GM12878 (cell line): ENCODE data around the gene LRP1B. TPM values are rescaled to one million over a fixed set of nuclear protein-coding genes. Genes with fewer than 3 reads are reported as not detected.

Source experiments
- ATAC-seq: fragments of 200-7000 bp; cut with Tn5 transposase; 3 replicates; pipeline ENCODE4 v1.9.1; 2020; ENCODE audit warnings: mild to moderate bottlenecking, moderate library complexity
- BruUV-seq: library from RNA; stranded (reverse); fragments of 400-500 nt; replicated peaks from 2 replicates; lab custom pipeline; 2021; lab: Mats Ljungman, UMichigan
- CTCF ChIA-PET: fragments of 300-600 bp; sonication (Branson Sonifier 250); formaldehyde crosslinking; extraction: SDS; loops from one replicate; lab custom pipeline; 2021; ENCODE audit warnings: inconsistent platforms; lab: Yijun Ruan, JAX
- POLR2A ChIA-PET: fragments of 350-600 bp; formaldehyde crosslinking; extraction: SDS; loops from one replicate; lab custom pipeline; 2021; ENCODE audit warnings: inconsistent platforms; lab: Charles Lee
- RAD21 ChIA-PET: fragments of 300-600 bp; sonication (Branson Sonifier 250); formaldehyde crosslinking; loops from one replicate; lab custom pipeline; 2023; ENCODE audit warnings: antibody characterized with exemption; ENCODE audit not compliant: unreplicated experiment; lab: Charles Lee
- SMC1A ChIA-PET: fragments of 300-600 bp; sonication (Branson Sonifier 250); formaldehyde crosslinking; loops from one replicate; lab custom pipeline; 2023; ENCODE audit not compliant: unreplicated experiment, uncharacterized antibody; lab: Charles Lee
- DNase-seq: peaks from one replicate; pipeline ENCODE4 v3.0.0-alpha.2; 2011; ENCODE audit warnings: low read depth, low spot score
- FAIRE-seq: peaks from 3 replicates; lab custom pipeline; 2011; peaks lifted over from hg19 to GRCh38; lab: Jason Lieb, UNC
- H2AFZ ChIP-seq: 2 replicates; pipeline ENCODE4 v1.6.0; 2011; ENCODE audit warnings: low read depth, low read length, control low read depth; ENCODE audit not compliant: control insufficient read depth
- H3K27ac ChIP-seq: 2 replicates; pipeline ENCODE4 v1.5.1; 2011; ENCODE audit warnings: control low read depth; ENCODE audit not compliant: control insufficient read depth, insufficient read depth
- H3K27me3 ChIP-seq, 2 experiments: replicated peaks in 1 of 2; 2 replicates each; pipeline versions ENCODE4 v1.6.0 to v1.6.1; 2011; ENCODE audit warnings: low read length in 1 of 2; ENCODE audit not compliant: control insufficient read depth in 2 of 2, insufficient read depth in 2 of 2
- H3K36me3 ChIP-seq, 2 experiments: 2 replicates each; pipeline ENCODE4 v1.5.1; 2011; ENCODE audit warnings: low read length in 1 of 2; ENCODE audit not compliant: control insufficient read depth in 2 of 2, insufficient read depth in 2 of 2
- H3K4me1 ChIP-seq: 2 replicates; pipeline ENCODE4 v1.6.1; 2011; ENCODE audit warnings: mild to moderate bottlenecking, low read length, moderate library complexity, mixed read lengths; ENCODE audit not compliant: control insufficient read depth, insufficient read depth
- H3K4me2 ChIP-seq: 2 replicates; pipeline ENCODE4 v1.6.0; 2011; ENCODE audit warnings: control low read depth; ENCODE audit not compliant: control insufficient read depth, insufficient read depth
- H3K4me3 ChIP-seq: fragments of 200-600 bp; sonication (generic); 2 replicates; pipeline ENCODE4 v1.5.1; 2016
- H3K79me2 ChIP-seq: 2 replicates; pipeline ENCODE4 v1.6.0; 2011; ENCODE audit warnings: low read length; ENCODE audit not compliant: control insufficient read depth, insufficient read depth
- H3K9ac ChIP-seq: 2 replicates; pipeline ENCODE4 v1.8.0; 2011; ENCODE audit warnings: low read length, control low read depth, mixed read lengths; ENCODE audit not compliant: control insufficient read depth, insufficient read depth
- H3K9me3 ChIP-seq: replicated peaks from 3 replicates; pipeline ENCODE4 v1.5.1; 2011; ENCODE audit warnings: mild to moderate bottlenecking, low read length; ENCODE audit not compliant: control insufficient read depth, insufficient read depth
- H4K20me1 ChIP-seq: 2 replicates; pipeline ENCODE4 v1.6.0; 2011; ENCODE audit not compliant: control insufficient read depth, insufficient read depth
- BCL11A ChIP-seq: IDR thresholded peaks from 2 replicates; pipeline ENCODE4 v1.6.1; 2011; ENCODE audit warnings: low read depth, low read length
- CBFB ChIP-seq: IDR thresholded peaks from 2 replicates; pipeline ENCODE4 v1.6.1; 2016; ENCODE audit warnings: antibody characterized with exemption, low read depth
- CHD4 ChIP-seq: fragments of 200-600 bp; sonication (generic); IDR thresholded peaks from 2 replicates; pipeline ENCODE4 v1.6.1; 2016; ENCODE audit warnings: mild to moderate bottlenecking
- CREB1 ChIP-seq: IDR thresholded peaks from 2 replicates; pipeline ENCODE4 v1.6.1; 2012; ENCODE audit warnings: low read depth, mild to moderate bottlenecking, inconsistent platforms
- EP300 ChIP-seq, 2 experiments: fragments of 150-350 bp in 1 of 2; IDR thresholded peaks; 2 replicates each; pipeline ENCODE4 v1.6.1; 2011 to 2012; ENCODE audit warnings: low read depth in 2 of 2, low read length in 2 of 2, borderline replicate concordance in 1 of 2, improper control_type of control experiment in 1 of 2, inconsistent platforms in 1 of 2; ENCODE audit not compliant: control insufficient read depth in 1 of 2
- FOXM1 ChIP-seq: IDR thresholded peaks from 2 replicates; pipeline ENCODE4 v1.6.1; 2012; ENCODE audit warnings: low read depth, mild to moderate bottlenecking, inconsistent platforms, low read length, moderate library complexity
- GATAD2B ChIP-seq: fragments of 450-650 bp; conservative IDR thresholded peaks from 2 replicates; pipeline ENCODE4 v1.6.1; 2017; ENCODE audit warnings: low read depth, mild to moderate bottlenecking, moderate library complexity
- KLF5 ChIP-seq: fragments of 450-650 bp; IDR thresholded peaks from 2 replicates; pipeline ENCODE4 v1.6.1; 2014; ENCODE audit warnings: mild to moderate bottlenecking; ENCODE audit not compliant: partially characterized antibody
- MTA2 ChIP-seq: fragments of 450-650 bp; IDR thresholded peaks from 2 replicates; pipeline ENCODE4 v1.6.1; 2016; ENCODE audit warnings: low read depth, mild to moderate bottlenecking, moderate library complexity
- RFX5 ChIP-seq: IDR thresholded peaks from 2 replicates; pipeline ENCODE4 v1.6.1; 2011; ENCODE audit warnings: low read depth, low read length, improper control_type of control experiment
- SMAD5 ChIP-seq: IDR thresholded peaks from 2 replicates; pipeline ENCODE4 v1.6.1; 2016; ENCODE audit warnings: antibody characterized with exemption, low read depth
- SRF ChIP-seq, 2 experiments: IDR thresholded peaks; 2 replicates each; pipeline ENCODE4 v1.6.1; 2011; ENCODE audit warnings: low read depth in 2 of 2, low read length in 2 of 2, mild to moderate bottlenecking in 1 of 2, moderate library complexity in 1 of 2
- STAT1 ChIP-seq: fragments of 450-650 bp; conservative IDR thresholded peaks from 2 replicates; pipeline ENCODE4 v1.6.1; 2014; ENCODE audit warnings: antibody characterized with exemption, mild to moderate bottlenecking
- YBX1 ChIP-seq: fragments of 450-650 bp; IDR thresholded peaks from 2 replicates; pipeline ENCODE4 v1.6.1; 2016; ENCODE audit warnings: antibody characterized with exemption
- ZNF207 ChIP-seq: fragments of 450-650 bp; IDR thresholded peaks from 2 replicates; pipeline ENCODE4 v1.6.1; 2014; ENCODE audit warnings: antibody characterized with exemption, mild to moderate bottlenecking, borderline replicate concordance
- WGBS: methylation state at CpG from one replicate; pipeline ENCODE4 v1.1.6; 2016; ENCODE audit warnings: low lambda C conversion rate; ENCODE audit not compliant: insufficient replicate concordance, insufficient coverage; ENCODE audit errors: missing lambda C conversion rate; 5-methylcytosine and 5-hydroxymethylcytosine counted together
- in situ Hi-C: fragments of 300-500 bp; cut with MboI; formaldehyde crosslinking; loops from 9 replicates; pipeline ENCODE4 v1.14.3; 2018; ENCODE audit warnings: mixed read lengths
- intact Hi-C: fragments of 100-400 bp; cut with micrococcal nuclease; formaldehyde crosslinking; loops from one replicate; pipeline ENCODE4 v1.14.2; 2022; ENCODE audit not compliant: unreplicated experiment
- polyA plus RNA-seq, 11 experiments: library from polyadenylated mRNA; depleted of rRNA in 4 of 11; unstranded in 6 of 11; stranded (reverse) in 5 of 11; fragments of >200 nt; fragmentation: Nextera tagmentation in 4 of 11; fragmentation: Illumina TruSeq in 1 of 11; extraction: Ambion mirVana in 4 of 11; extraction: Trizol in 1 of 11; gene quantifications; 1 replicate in 1 of 11; 2 replicates in 10 of 11; pipeline versions ENCODE4 v1.2.1 to v1.2.3, GENCODE V29; 2011 to 2016; ENCODE audit warnings: inconsistent platforms in 2 of 11, missing spikeins in 2 of 11, low read depth in 1 of 11
- total RNA-seq, 4 experiments: library from RNA; depleted of rRNA in 3 of 4; stranded (reverse); fragments of >200 nt in 3 of 4; fragmentation: Illumina TruSeq in 1 of 4; extraction: Trizol in 1 of 4; gene quantifications; 2 replicates each; pipeline versions ENCODE4 v1.2.1 to v1.2.3, GENCODE V29; 2013 to 2021
- TF ChIP-seq, protein P1 (sequence below): fragments of 450-650 bp; IDR thresholded peaks from 2 replicates; pipeline ENCODE4 v1.6.1; 2017; ENCODE audit warnings: borderline replicate concordance
- TF ChIP-seq, protein P2 (sequence below): IDR thresholded peaks from 2 replicates; pipeline ENCODE4 v1.6.1; 2011; ENCODE audit warnings: borderline replicate concordance, low read depth, mild to moderate bottlenecking, moderate library complexity, mixed read lengths, low read length; ENCODE audit not compliant: insufficient read depth; ENCODE audit errors: extremely low read length
- TF ChIP-seq, protein P3 (sequence below), 3 experiments: IDR thresholded peaks in 2 of 3; conservative IDR thresholded peaks in 1 of 3; 2 replicates each; pipeline ENCODE4 v1.5.1; 2011; ENCODE audit warnings: low read depth in 3 of 3, low read length in 3 of 3, mild to moderate bottlenecking in 3 of 3, control low read depth in 2 of 3, moderate library complexity in 2 of 3, inconsistent platforms in 1 of 3, mixed read lengths in 1 of 3; ENCODE audit not compliant: control insufficient read depth in 2 of 3, insufficient read depth in 1 of 3; ENCODE audit errors: extremely low read depth in 1 of 3
- TF ChIP-seq, protein P4 (sequence below): IDR thresholded peaks from 2 replicates; pipeline ENCODE4 v1.6.1; 2012; ENCODE audit warnings: low read depth, low read length, improper control_type of control experiment

Gene LRP1B
- total and polyA plus RNA-seq, 10 of the 15 experiments (the other 5 are each of a cell fraction or from before 2014, with no cell fraction given), result under 0.01 to 0.06 (median 0.03) TPM; not detected in 5

DNA sequence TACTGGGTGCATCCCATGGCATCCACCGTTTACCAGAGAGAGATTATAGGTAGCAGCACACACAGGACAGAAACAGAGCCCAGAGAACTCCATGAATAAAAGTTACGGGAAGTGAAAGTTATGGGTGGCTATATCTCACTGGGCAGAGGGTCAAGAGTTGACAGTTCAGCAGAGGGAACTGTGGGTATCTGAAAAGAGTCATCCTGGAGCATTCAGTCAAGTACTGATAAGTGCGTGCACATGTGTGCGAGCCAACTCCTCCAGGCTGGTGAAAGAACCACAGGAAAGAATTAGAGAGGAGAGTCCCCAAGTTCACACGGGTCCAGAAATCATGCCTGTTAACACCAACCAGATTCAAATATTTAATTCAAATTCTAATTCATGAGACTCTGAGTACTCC, 1588.2 kb downstream of the LRP1B start:
- RAD21 ChIA-PET, result no interaction called here
- no peak overlapping the region for H3K9ac ChIP-seq
- DNase-seq (no peak), ATAC-seq (peak; percentile 65)
- in situ Hi-C loops, result no loop called here
- H3K27me3 ChIP-seq, result no peaks in the 10 kb centered on the region
- H3K4me1 ChIP-seq, result no peaks in the 10 kb centered on the region
- H3K4me2 ChIP-seq, result no peak overlapping the region
- WGBS, result 50% methylated on average over 5 of the region's 5 CpGs
- BruUV-seq, result no TSS peak
- H3K9me3 ChIP-seq, result no peaks in the 10 kb centered on the region
- H4K20me1 ChIP-seq, result no peaks in the 10 kb centered on the region
- H3K4me3 ChIP-seq, result no peak overlapping the region
- POLR2A ChIA-PET, result interaction anchor here (0.5 kb wide), 1 partner anchor 86 kb away, joined by 3 read pairs; no protein-coding TSS in a partner anchor
- no peaks in the 10 kb centered on the region for H3K36me3 ChIP-seq
- H2AFZ ChIP-seq, result no peak overlapping the region
- H3K27ac ChIP-seq, result no peak overlapping the region
- intact Hi-C loops, result no loop called here
- no peaks in the 10 kb centered on the region for H3K79me2 ChIP-seq
- SMC1A ChIA-PET, result interaction anchor here (1.4 kb wide), 1 partner anchor 32 kb away, joined by 3 read pairs; no protein-coding TSS in a partner anchor
- CTCF ChIA-PET, result no interaction called here
- TF ChIP-seq SMAD5 (no peak), KLF5 (no peak), CREB1 (no peak), YBX1 (no peak), STAT1 (no peak), CHD4 (no peak), FOXM1 (no peak), ZNF207 (no peak), CBFB (no peak), RFX5 (no peak), SRF (IDR thresholded peaks at IDR 0.05; ENCODE audit: low read depth in 2 of 2, low read length in 2 of 2) (no peak), GATAD2B (no peak), BCL11A (no peak), EP300 (IDR thresholded peaks at IDR 0.05; ENCODE audit: borderline replicate concordance in 1 of 2, control insufficient read depth in 1 of 2, low read depth in 2 of 2, low read length in 2 of 2) (no peak), MTA2 (no peak)
- TF ChIP-seq, protein P1, sequence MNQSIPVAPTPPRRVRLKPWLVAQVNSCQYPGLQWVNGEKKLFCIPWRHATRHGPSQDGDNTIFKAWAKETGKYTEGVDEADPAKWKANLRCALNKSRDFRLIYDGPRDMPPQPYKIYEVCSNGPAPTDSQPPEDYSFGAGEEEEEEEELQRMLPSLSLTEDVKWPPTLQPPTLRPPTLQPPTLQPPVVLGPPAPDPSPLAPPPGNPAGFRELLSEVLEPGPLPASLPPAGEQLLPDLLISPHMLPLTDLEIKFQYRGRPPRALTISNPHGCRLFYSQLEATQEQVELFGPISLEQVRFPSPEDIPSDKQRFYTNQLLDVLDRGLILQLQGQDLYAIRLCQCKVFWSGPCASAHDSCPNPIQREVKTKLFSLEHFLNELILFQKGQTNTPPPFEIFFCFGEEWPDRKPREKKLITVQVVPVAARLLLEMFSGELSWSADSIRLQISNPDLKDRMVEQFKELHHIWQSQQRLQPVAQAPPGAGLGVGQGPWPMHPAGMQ, result no peak
- TF ChIP-seq, protein P2, sequence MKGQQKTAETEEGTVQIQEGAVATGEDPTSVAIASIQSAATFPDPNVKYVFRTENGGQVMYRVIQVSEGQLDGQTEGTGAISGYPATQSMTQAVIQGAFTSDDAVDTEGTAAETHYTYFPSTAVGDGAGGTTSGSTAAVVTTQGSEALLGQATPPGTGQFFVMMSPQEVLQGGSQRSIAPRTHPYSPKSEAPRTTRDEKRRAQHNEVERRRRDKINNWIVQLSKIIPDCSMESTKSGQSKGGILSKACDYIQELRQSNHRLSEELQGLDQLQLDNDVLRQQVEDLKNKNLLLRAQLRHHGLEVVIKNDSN, result no peak
- TF ChIP-seq, protein P3, sequence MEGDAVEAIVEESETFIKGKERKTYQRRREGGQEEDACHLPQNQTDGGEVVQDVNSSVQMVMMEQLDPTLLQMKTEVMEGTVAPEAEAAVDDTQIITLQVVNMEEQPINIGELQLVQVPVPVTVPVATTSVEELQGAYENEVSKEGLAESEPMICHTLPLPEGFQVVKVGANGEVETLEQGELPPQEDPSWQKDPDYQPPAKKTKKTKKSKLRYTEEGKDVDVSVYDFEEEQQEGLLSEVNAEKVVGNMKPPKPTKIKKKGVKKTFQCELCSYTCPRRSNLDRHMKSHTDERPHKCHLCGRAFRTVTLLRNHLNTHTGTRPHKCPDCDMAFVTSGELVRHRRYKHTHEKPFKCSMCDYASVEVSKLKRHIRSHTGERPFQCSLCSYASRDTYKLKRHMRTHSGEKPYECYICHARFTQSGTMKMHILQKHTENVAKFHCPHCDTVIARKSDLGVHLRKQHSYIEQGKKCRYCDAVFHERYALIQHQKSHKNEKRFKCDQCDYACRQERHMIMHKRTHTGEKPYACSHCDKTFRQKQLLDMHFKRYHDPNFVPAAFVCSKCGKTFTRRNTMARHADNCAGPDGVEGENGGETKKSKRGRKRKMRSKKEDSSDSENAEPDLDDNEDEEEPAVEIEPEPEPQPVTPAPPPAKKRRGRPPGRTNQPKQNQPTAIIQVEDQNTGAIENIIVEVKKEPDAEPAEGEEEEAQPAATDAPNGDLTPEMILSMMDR (IDR thresholded peaks at IDR 0.05 in 2 of 3, conservative IDR thresholded peaks at IDR 0.05 in 1 of 3; ENCODE audit: control insufficient read depth in 2 of 3, extremely low read depth in 1 of 3, insufficient read depth in 1 of 3, low read depth in 3 of 3, low read length in 3 of 3), result no peak
- TF ChIP-seq, protein P4, sequence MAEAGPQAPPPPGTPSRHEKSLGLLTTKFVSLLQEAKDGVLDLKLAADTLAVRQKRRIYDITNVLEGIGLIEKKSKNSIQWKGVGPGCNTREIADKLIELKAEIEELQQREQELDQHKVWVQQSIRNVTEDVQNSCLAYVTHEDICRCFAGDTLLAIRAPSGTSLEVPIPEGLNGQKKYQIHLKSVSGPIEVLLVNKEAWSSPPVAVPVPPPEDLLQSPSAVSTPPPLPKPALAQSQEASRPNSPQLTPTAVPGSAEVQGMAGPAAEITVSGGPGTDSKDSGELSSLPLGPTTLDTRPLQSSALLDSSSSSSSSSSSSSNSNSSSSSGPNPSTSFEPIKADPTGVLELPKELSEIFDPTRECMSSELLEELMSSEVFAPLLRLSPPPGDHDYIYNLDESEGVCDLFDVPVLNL, result no peak
- TF ChIP-seq, all 136 proteins: peak for 0
- no peak for FAIRE-seq
